HG03064 (cell line): ENCODE data around the gene JADE2.
"Not testable (repeated sequence)": the region's sequence is repeated elsewhere in the genome, so short reads cannot be mapped to it uniquely, and the experiment has no call there.

ENCODE experiments used
- ATAC-seq: cut with Tn5 transposase; IDR thresholded peaks from one replicate; pipeline ENCODE4 v1.9.1; 2021; ENCODE audit warnings: low read depth; ENCODE audit not compliant: unreplicated experiment

Gene JADE2

DNA sequence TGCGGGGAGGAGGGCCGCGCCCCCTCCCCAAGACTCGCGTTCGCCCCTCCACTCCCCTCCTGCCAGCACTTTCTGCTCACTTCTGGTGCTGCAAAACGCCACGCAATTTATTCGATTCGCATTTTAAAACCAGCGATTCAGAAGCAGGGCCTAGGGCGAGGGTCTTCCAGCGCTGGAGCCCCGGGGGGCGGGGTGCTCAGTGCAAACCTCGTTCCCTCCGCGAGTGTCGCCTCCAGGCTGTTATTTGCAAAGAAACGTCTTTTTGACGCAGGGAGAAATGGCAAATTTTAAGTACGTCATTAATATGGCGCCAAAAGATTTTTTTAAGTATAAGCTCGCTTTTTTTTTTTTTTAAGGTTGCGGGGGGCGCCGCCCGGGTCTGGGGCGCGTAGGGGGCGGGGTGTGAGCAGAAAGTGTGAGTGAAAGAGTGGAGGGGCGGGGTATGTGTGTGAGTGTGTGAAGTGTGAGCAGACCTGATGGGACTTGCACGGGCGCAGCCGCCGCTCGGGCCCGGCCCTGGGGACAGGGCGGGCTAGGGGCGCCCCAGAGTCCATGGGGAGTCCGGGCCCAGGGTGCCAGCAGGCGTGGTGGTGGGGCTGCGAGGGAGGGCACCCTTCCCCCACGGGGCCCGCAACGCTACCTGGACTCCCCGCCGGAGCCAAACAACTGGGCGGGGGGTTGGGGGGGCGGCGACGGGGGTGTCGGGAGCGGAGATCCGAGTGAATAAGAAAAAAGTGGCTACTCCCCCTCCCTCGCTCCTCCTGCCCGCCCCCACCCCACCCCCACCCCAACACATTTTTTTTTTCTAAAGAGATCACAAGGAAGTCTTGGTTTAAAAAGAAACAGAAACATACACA is at the start of gene JADE2:
Gene JADE2 (plus strand): TSS at position 845 of the 857 bp plus-strand sequence. CDS start 10,188 bp downstream, outside the sequence.
- no peak for ATAC-seq

GRCh38 chr5:134477462-134478245 is 47.8 kb upstream of the JADE2 start:
- ATAC-seq: no peak

DNA sequence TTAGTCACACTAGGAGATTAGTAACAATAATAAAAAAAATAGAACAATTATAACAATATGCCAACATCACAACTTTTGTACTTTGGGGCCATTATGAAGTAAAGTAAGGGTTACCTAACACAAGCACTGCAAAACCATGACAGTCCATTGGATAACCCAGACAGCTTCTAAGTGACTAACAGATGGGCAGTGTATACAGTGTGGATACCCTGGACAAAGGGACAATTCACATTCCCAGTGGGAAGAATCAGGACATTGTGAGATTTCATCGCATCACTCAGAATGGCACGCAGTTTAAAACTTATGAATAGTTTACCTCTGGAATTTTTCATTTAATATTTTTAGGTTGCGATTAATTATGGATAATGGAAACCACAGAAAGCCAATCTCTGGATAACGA is 45.6 kb upstream of the JADE2 start:
- ATAC-seq: no peak

- no peak for ATAC-seq
These were observed 36.1 kb upstream of the JADE2 start for GRCh38 chr5:134489227-134489944.

GRCh38 chr5:134490255-134490924 is 35.1 kb upstream of the JADE2 start:
- ATAC-seq: no peak

DNA sequence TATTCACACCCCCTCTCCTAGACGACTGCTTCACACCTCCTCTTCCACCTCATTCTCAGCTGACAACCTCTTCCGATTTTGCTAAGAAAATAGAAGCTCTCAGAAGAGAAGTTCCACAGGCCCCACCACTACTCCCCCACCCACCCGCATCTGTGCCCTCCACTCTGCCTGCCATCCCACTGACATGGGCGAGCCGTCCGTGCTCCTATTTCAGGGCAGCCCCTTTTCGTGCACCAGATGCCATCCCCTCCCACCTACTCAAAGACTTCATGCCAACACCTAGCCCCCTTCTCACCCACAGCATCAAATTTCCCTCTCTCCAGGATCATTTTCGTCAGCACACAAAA is 34.6 kb upstream of the JADE2 start:
- no peak for ATAC-seq

GRCh38 chr5:134491841-134492442 is 33.5 kb upstream of the JADE2 start:
- ATAC-seq: no peak

DNA sequence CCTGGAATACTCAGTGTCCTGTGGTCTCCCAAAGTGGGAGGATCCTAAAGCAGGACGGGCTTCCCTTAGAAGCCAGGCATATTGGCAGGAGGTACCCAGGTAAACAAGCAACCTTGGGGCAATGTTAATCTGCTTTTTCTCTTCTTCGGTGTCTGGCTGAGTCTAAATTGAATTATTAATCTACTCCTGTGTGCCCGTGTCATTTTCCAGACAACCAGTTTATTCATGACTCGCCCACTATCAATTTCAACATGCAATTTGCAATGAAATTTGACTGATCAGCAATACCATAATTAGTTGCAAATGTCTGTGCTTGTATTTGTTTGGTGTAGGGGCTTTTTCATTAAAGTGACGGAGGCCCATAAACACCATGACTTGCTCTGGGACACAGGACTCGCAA is 32.9 kb upstream of the JADE2 start:
- no peak for ATAC-seq

DNA sequence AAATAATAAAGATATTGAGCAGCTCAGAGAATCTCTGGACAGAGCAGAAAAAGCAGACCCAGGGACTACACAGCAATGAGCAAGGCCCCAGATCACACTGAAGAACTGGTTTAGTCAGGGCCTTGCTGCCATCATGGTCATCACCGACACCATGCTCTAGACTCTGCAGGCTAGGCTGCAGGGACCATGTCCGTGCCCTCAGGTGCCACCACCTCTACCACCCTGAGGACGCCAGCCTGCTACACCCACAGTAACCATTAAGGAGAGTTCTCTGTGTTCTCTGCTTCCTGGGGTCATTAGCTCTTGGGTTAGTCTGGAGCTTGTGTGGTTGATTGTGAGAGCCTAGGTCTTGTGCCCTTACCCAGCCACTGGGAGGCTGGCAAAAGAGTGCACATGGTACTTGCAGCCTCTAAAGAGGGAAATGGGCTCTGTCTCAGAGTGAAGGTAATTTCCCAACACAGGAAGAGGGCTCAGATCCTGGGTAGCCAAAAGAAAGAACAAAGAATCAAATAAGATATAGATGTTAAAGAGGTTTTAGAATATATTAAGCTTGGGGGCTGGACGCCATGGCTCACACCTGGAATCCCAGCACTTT is 31.9 kb upstream of the JADE2 start:
- ATAC-seq: no peak

- ATAC-seq: no peak
These were observed 30.7 kb upstream of the JADE2 start for GRCh38 chr5:134494780-134495179.

DNA sequence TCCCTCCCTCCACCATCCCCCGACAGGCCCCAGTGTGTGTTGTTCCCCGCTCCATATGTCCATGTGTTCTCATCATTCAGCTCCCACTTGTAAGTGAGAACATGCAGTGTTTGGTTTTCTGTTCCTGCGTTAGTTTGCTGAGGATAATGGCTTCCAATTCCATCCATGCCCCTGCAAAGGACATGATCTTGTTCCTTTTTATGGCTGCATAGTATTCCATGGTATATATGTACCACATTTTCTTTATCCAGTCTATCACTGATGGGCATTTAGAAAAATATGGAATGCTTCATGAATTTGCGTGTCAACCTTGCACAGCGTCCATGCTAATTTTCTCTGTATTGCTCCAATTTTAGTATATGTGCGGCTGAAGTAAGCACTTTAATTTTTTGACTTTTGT is 25.6 kb upstream of the JADE2 start:
- ATAC-seq: not testable (repeated sequence)

- ATAC-seq: no peak
These were observed 24.6 kb upstream of the JADE2 start for GRCh38 chr5:134500699-134501430.

DNA sequence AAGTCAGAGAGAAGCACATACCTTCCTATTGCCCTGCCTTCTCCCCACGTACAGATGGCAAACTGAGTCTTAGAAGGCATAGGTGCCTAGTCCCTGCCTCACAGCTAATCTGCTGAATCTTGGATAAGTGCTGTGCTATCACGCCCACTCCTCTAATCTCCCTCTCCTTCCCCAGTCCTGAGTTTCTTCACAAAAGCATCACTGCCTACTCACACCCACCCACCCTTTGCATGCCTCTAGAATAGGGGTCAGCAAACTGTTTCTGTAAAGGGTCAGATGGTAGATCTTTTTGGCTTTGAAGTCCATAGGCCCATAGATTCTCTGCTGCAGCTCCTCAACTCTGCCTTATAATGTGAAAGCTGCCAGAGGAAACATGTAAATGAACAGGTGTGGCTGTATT is 23.2 kb upstream of the JADE2 start:
- ATAC-seq: no peak

DNA sequence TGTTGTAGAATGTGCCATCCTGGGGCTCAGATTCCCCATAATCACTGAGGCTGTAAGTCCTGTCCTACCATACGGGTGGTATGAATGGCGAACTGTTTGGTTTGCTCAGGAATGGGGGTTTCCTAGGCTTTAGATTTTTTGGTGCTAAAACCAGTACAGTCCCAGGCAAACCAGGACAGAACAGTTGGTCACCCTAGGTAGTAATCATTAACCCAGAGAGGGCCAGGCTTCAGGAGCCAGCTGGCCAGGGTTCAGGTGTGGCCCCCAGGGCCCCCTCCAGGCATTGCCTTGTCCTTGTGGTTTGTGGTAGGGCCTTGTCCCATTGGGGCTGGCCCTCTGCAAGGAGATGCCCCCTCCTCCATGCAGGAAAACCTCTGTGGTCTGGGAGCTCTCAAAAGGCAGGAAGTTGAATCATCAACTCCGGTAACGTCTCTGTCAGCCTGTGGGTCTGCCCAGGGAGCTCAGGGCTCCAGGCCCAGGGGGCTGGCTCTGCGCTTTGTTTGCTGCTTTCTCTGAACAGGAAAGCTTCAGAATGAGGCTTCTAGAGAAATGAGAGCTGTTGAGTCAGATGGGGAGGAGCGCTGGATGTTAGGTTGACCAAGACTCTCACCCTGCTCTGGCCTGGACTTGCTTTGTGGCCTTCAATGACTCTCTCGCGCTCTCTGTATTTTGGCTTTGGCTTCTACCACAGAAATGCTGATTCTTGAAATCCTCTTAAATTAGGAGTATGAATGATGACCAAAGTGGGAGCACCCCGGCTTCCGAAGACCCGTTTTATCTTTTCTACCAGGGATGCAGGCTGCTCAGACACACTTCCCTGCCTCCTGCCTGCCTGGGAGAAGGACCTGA is 22.2 kb upstream of the JADE2 start:
- ATAC-seq: peak; percentile 87

DNA sequence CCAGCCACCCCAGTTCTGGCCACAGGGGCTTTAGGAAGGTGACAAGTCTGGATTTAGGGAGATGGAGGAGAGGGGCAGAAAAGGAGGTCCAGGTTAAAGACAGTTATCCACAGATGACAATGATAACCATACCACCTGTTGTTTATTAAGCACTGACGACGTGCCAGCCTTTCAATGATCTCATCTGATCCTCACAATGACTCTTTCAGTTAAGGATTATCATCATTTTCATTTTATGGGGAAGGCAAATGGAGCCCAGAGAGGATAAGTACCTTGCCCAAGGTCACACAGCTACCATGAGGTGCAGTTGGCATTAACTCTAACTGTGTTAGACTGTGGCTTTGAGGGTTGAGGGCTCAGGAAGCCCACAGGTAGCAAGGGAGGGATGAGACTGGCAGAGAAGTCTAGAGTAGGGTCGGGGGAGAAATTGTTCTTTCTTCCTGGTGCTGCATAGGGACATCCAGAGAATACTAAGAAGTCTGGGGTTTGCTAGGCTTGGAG is 21.5 kb upstream of the JADE2 start:
- ATAC-seq: no peak

GRCh38 chr5:134504629-134505300 is 20.7 kb upstream of the JADE2 start:
- no peak for ATAC-seq
